Mesendoderm (in vitro differentiated cells): ENCODE results near the gene LAMA3.

Experiments used
- DNase-seq: peaks from one replicate; pipeline ENCODE4 v3.0.0; 2013
- H2AK5ac ChIP-seq: 2 replicates; pipeline ENCODE4 v1.6.1; 2013; ENCODE audit warnings: low read length, inconsistent platforms
- H2BK120ac ChIP-seq: 2 replicates; pipeline ENCODE4 v1.6.1; 2013; ENCODE audit warnings: low read depth, mild to moderate bottlenecking, low read length, moderate library complexity, mixed read lengths
- H2BK15ac ChIP-seq: replicated peaks from 2 replicates; pipeline ENCODE4 v1.6.1; 2013; ENCODE audit warnings: low read depth, mild to moderate bottlenecking, moderate library complexity
- H2BK5ac ChIP-seq: 2 replicates; pipeline ENCODE4 v1.6.1; 2013; ENCODE audit warnings: low read length, inconsistent platforms
- H3K18ac ChIP-seq: 2 replicates; pipeline ENCODE4 v1.6.1; 2013; ENCODE audit warnings: mild to moderate bottlenecking, low read length, mixed read lengths
- H3K23ac ChIP-seq: one replicate; pipeline ENCODE4 v1.6.1; 2013; ENCODE audit warnings: low read length
- H3K27ac ChIP-seq: 2 replicates; pipeline ENCODE4 v1.5.1; 2013; ENCODE audit warnings: low read depth, mild to moderate bottlenecking, inconsistent platforms, low read length, moderate library complexity
- H3K27me3 ChIP-seq: 2 replicates; pipeline ENCODE4 v1.6.1; 2013; ENCODE audit warnings: low read length, control low read depth, mild to moderate bottlenecking, inconsistent platforms; ENCODE audit not compliant: insufficient read depth, poor library complexity
- H3K36me3 ChIP-seq: 2 replicates; pipeline ENCODE4 v1.6.1; 2013; ENCODE audit warnings: low read length, inconsistent platforms; ENCODE audit not compliant: control insufficient read depth, insufficient read depth
- H3K4ac ChIP-seq: one replicate; pipeline ENCODE4 v1.6.1; 2013; ENCODE audit warnings: low read depth, mild to moderate bottlenecking, low read length, moderate library complexity
- H3K4me1 ChIP-seq: 2 replicates; pipeline ENCODE4 v1.6.1; 2013; ENCODE audit warnings: low read depth, low read length, inconsistent platforms; ENCODE audit not compliant: control insufficient read depth
- H3K4me2 ChIP-seq: 2 replicates; pipeline ENCODE4 v1.6.1; 2013; ENCODE audit warnings: low read length
- H3K4me3 ChIP-seq: 2 replicates; pipeline ENCODE4 v1.5.1; 2013; ENCODE audit warnings: mild to moderate bottlenecking, low read length
- H3K56ac ChIP-seq: one replicate; pipeline ENCODE4 v1.6.1; 2013; ENCODE audit warnings: low read length
- H3K79me1 ChIP-seq: 2 replicates; pipeline ENCODE4 v1.6.1; 2013; ENCODE audit warnings: low read length, inconsistent platforms
- H3K79me2 ChIP-seq: 2 replicates; pipeline ENCODE4 v1.6.1; 2013; ENCODE audit warnings: mild to moderate bottlenecking, low read length; ENCODE audit not compliant: control insufficient read depth, insufficient read depth
- H3K9ac ChIP-seq: 2 replicates; pipeline ENCODE4 v1.6.1; 2013; ENCODE audit warnings: low read length, inconsistent platforms
- H4K5ac ChIP-seq: one replicate; pipeline ENCODE4 v1.6.1; 2013; ENCODE audit warnings: low read length
- H4K8ac ChIP-seq: one replicate; pipeline ENCODE4 v1.6.1; 2013; ENCODE audit warnings: low read depth, mild to moderate bottlenecking, control low read depth, low read length, moderate library complexity
- WGBS: extraction: QIAGEN DNeasy Blood & Tissue Kit; methylation state at CpG from one replicate; pipeline ENCODE4 v1.1.7; 2013; ENCODE audit warnings: low lambda C conversion rate, missing lambda C conversion rate; ENCODE audit not compliant: insufficient coverage; ENCODE audit errors: extremely low coverage; 5-methylcytosine and 5-hydroxymethylcytosine counted together

Gene LAMA3

DNA sequence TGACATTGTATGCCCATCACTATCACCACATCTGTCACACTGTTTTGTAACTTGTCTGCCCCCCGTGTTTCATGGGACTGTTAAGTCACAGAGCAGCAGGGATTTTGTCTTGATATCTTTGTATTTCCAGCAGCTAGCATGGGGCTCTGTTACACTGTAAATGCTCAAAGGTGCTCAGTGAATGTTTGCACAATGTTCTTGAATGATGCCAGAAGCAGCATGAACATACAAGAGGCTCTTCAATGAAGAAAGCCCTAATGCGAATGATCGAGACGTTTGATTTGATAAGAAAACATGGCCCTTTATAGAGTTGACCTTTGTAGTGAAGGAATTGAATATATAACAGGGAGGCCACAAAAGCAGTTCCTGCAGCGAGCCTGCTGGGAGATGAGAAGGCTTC lies 204.4 kb downstream of the LAMA3 start:
- Histone ChIP-seq H4K8ac (no peak overlapping the region), H3K79me1 (no peaks in the 10 kb centered on the region), H3K79me2 (no peaks in the 10 kb centered on the region), H2BK120ac (no peak overlapping the region), H3K4me2 (no peak overlapping the region), H3K27me3 (no peaks in the 10 kb centered on the region), H3K18ac (no peak overlapping the region), H3K56ac (no peak overlapping the region), H4K5ac (no peak overlapping the region), H3K27ac (no peak overlapping the region), H3K23ac (no peak overlapping the region), H2AK5ac (no peak overlapping the region), H3K9ac (no peak overlapping the region), H3K4me1 (peaks cover 2% of the 10 kb centered on the region), H2BK5ac (no peak overlapping the region), H3K36me3 (no peaks in the 10 kb centered on the region), H3K4ac (no peak overlapping the region), H2BK15ac (no peak overlapping the region), H3K4me3 (no peak overlapping the region)
- DNase-seq = no peak
- WGBS = no CpG with 5 or more reads among the region's 5 CpGs

DNA sequence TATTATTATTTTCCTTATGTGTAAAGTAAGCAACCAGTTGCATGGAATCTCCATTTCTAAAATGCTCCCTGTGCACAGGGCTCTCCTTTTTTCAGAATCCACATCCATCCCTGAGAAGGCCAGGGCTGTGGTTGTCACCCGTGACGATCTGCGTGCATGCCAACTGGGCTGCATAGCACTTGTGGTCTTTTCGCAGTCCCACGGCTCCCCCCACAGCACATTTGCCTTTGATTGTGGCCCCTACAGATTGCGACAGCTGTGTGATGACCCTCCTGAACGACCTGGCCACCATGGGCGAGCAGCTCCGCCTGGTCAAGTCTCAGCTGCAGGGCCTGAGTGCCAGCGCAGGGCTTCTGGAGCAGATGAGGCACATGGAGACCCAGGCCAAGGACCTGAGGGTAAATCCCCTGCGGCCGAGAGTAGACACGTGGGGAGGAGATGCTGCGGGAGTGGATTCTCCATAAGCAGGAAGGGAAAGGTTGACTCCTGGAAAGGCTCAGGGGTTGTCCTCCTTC lies 205.5 kb downstream of the LAMA3 start:
- no peak overlapping the region for H2AK5ac ChIP-seq
- no peak overlapping the region for H3K56ac ChIP-seq
- no peak overlapping the region for H3K27ac ChIP-seq
- H3K4ac ChIP-seq = no peak overlapping the region
- H3K4me3 ChIP-seq = no peak overlapping the region
- WGBS = no CpG with 5 or more reads among the region's 14 CpGs
- no peak overlapping the region for H4K5ac ChIP-seq
- H2BK120ac ChIP-seq = no peak overlapping the region
- H3K18ac ChIP-seq = no peak overlapping the region
- H2BK5ac ChIP-seq = no peak overlapping the region
- H3K4me2 ChIP-seq = no peak overlapping the region
- no peak overlapping the region for H4K8ac ChIP-seq
- peaks cover 2% of the 10 kb centered on the region for H3K4me1 ChIP-seq
- no peak overlapping the region for H2BK15ac ChIP-seq
- H3K79me1 ChIP-seq = no peaks in the 10 kb centered on the region
- H3K36me3 ChIP-seq = no peaks in the 10 kb centered on the region
- H3K9ac ChIP-seq = no peak overlapping the region
- H3K79me2 ChIP-seq = no peaks in the 10 kb centered on the region
- peak overlapping the region; percentile 35 for H3K23ac ChIP-seq
- no peak for DNase-seq
- H3K27me3 ChIP-seq = no peaks in the 10 kb centered on the region

DNA sequence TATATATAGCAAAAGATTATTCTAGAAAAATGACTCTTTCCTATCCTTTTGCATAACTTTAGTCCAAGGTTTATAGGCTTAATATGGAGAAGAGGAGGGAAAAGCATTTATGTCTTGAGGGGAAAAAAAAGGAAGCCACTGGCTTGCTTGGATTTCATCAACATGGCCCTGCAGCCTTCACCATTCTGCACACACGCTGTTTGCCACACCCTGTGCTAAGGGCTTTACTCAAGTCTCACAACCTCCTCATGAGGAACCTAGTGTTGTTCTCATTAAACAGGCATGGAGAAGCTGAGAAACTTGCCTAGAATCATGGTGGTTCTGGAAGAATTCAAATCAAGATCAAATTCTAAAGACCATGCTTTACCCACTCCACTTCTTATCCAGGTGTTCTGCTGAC lies 208.0 kb downstream of the LAMA3 start:
- DNase-seq = no peak
- Histone ChIP-seq H3K23ac (no peak overlapping the region), H2BK120ac (no peak overlapping the region), H3K4me1 (peaks cover 2% of the 10 kb centered on the region), H2BK5ac (no peak overlapping the region), H3K56ac (no peak overlapping the region), H3K4ac (no peak overlapping the region), H3K79me2 (no peaks in the 10 kb centered on the region), H3K36me3 (no peaks in the 10 kb centered on the region), H4K8ac (no peak overlapping the region), H2AK5ac (no peak overlapping the region), H3K18ac (no peak overlapping the region), H3K4me3 (no peak overlapping the region), H3K79me1 (no peaks in the 10 kb centered on the region), H3K9ac (no peak overlapping the region), H3K27ac (no peak overlapping the region), H3K27me3 (no peaks in the 10 kb centered on the region), H4K5ac (no peak overlapping the region), H3K4me2 (no peak overlapping the region), H2BK15ac (no peak overlapping the region)
- whole genome bisulfite sequencing = no CpG with 5 or more reads among the region's 1 CpG

DNA sequence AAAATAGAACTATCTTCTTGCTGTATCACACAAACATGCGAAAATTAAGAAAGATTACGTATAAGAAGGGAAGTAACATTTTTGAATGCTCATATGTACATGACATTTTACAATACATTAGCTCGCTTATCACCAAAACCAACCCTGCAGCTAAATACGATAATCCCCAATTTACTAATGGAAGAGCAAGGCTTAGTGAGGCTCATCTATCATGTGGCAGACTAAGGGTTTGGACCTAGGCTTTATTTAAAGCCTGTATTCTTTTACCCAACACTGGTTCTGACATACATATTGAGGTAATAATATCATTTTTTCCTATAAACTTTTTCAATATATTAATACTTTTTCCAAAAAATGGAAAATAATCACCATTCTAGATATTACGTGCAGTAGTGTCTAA lies 208.5 kb downstream of the LAMA3 start:
- H3K36me3 ChIP-seq = no peaks in the 10 kb centered on the region
- no peak overlapping the region for H3K4me3 ChIP-seq
- H2BK120ac ChIP-seq = no peak overlapping the region
- H2AK5ac ChIP-seq = no peak overlapping the region
- no peak overlapping the region for H2BK15ac ChIP-seq
- DNase-seq = no peak
- WGBS = no CpG with 5 or more reads among the region's 5 CpGs
- H3K4me1 ChIP-seq = peaks cover 2% of the 10 kb centered on the region
- no peak overlapping the region for H3K56ac ChIP-seq
- H4K5ac ChIP-seq = no peak overlapping the region
- H3K23ac ChIP-seq = no peak overlapping the region
- no peak overlapping the region for H3K18ac ChIP-seq
- no peak overlapping the region for H3K9ac ChIP-seq
- no peak overlapping the region for H4K8ac ChIP-seq
- H3K27me3 ChIP-seq = no peaks in the 10 kb centered on the region
- H2BK5ac ChIP-seq = no peak overlapping the region
- no peaks in the 10 kb centered on the region for H3K79me1 ChIP-seq
- no peak overlapping the region for H3K4ac ChIP-seq
- H3K27ac ChIP-seq = no peak overlapping the region
- H3K79me2 ChIP-seq = no peaks in the 10 kb centered on the region
- H3K4me2 ChIP-seq = no peak overlapping the region

DNA sequence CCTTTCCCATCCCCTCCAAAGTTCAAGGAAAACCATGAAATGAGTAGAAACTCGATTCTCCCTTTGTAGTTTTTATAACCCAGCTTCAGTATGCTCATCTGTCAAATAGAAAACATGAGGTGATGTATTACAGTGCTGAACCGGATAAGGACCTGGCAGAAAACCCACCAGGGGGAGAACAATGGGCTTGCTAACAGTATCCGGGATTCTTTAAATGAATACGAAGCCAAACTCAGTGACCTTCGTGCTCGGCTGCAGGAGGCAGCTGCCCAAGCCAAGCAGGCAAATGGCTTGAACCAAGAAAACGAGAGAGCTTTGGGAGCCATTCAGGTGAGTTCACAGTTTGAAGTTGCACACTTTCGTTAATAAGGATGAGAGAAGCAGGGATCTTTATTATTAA lies 211.7 kb downstream of the LAMA3 start:
- H3K4me1 ChIP-seq = no peaks in the 10 kb centered on the region
- no peak overlapping the region for H2BK5ac ChIP-seq
- no peak overlapping the region for H3K4me3 ChIP-seq
- no peak overlapping the region for H3K18ac ChIP-seq
- no peaks in the 10 kb centered on the region for H3K36me3 ChIP-seq
- WGBS = no CpG with 5 or more reads among the region's 8 CpGs
- no peak overlapping the region for H2BK120ac ChIP-seq
- H2AK5ac ChIP-seq = no peak overlapping the region
- no peak overlapping the region for H3K4me2 ChIP-seq
- H3K27ac ChIP-seq = no peak overlapping the region
- H3K79me1 ChIP-seq = no peaks in the 10 kb centered on the region
- no peak overlapping the region for H3K4ac ChIP-seq
- H2BK15ac ChIP-seq = no peak overlapping the region
- no peak for DNase-seq
- no peak overlapping the region for H4K5ac ChIP-seq
- H4K8ac ChIP-seq = no peak overlapping the region
- H3K23ac ChIP-seq = no peak overlapping the region
- H3K27me3 ChIP-seq = no peaks in the 10 kb centered on the region
- H3K79me2 ChIP-seq = no peaks in the 10 kb centered on the region
- no peak overlapping the region for H3K9ac ChIP-seq
- H3K56ac ChIP-seq = no peak overlapping the region

DNA sequence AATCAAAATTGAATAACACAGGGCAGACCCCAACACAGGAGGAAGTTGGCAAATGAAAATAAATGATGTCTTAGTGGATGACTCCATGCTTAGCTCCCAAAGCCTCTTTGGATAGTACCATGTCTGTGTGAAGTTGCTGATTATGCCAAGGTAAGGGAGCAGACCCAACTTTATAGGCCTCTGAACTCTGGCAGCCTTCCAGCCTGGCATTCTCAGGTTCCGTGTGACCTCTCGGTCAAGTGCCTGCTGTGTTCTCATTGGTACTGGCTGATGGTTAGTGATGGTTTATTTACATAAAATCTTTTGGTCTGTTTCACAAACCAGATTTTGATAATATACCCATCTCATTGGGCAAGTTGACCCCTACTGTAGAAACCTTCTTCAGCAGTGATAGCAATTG lies 213.1 kb downstream of the LAMA3 start:
- H3K56ac ChIP-seq = no peak overlapping the region
- no peak overlapping the region for H2BK120ac ChIP-seq
- H3K4ac ChIP-seq = no peak overlapping the region
- DNase-seq = no peak
- no peaks in the 10 kb centered on the region for H3K27me3 ChIP-seq
- H3K4me2 ChIP-seq = no peak overlapping the region
- no peak overlapping the region for H2BK15ac ChIP-seq
- H2AK5ac ChIP-seq = no peak overlapping the region
- no peaks in the 10 kb centered on the region for H3K36me3 ChIP-seq
- no peak overlapping the region for H3K18ac ChIP-seq
- H3K9ac ChIP-seq = no peak overlapping the region
- no peaks in the 10 kb centered on the region for H3K79me1 ChIP-seq
- H3K79me2 ChIP-seq = no peaks in the 10 kb centered on the region
- no peak overlapping the region for H4K8ac ChIP-seq
- H3K27ac ChIP-seq = no peak overlapping the region
- H3K4me3 ChIP-seq = no peak overlapping the region
- WGBS = no CpG with 5 or more reads among the region's 2 CpGs
- no peaks in the 10 kb centered on the region for H3K4me1 ChIP-seq
- H4K5ac ChIP-seq = no peak overlapping the region
- H3K23ac ChIP-seq = no peak overlapping the region
- H2BK5ac ChIP-seq = no peak overlapping the region
